Mammary epithelial cell (primary cell): ENCODE data around the gene SLC38A3.

ENCODE experiments used
- CTCF ChIP-seq, 2 donors: IDR thresholded peaks in 1 of 2; conservative IDR thresholded peaks in 1 of 2; 2 replicates each; pipeline ENCODE4 v1.5.1; 2011 to 2012; ENCODE audit warnings: inconsistent platforms in 2 of 2, low read length in 2 of 2, mild to moderate bottlenecking in 2 of 2, control low read depth in 1 of 2, low read depth in 1 of 2; ENCODE audit not compliant: insufficient read depth in 1 of 2; ENCODE audit errors: extremely low read depth in 1 of 2
- EZH2 ChIP-seq: IDR thresholded peaks from 2 replicates; pipeline ENCODE4 v1.6.1; 2012; ENCODE audit warnings: low read length, inconsistent platforms, borderline replicate concordance

- TF ChIP-seq CTCF (conservative IDR thresholded peaks at IDR 0.05 in 1 of 2, IDR thresholded peaks at IDR 0.05 in 1 of 2; ENCODE audit: extremely low read depth in 1 of 2, insufficient read depth in 1 of 2, low read depth in 1 of 2, low read length in 2 of 2), result no peak
- no peak for TF ChIP-seq EZH2
These were observed 38.4 kb downstream of the SLC38A3 start for GRCh38 chr3:50243543-50243895.
